Neural progenitor cell (in vitro differentiated cells): ENCODE results near the gene ELAVL4. TPM values are rescaled to one million over a fixed set of nuclear protein-coding genes. Genes with fewer than 3 reads are reported as not detected.

Experiments
- DNase-seq: peaks from one replicate; pipeline ENCODE4 v3.0.0-alpha.2; 2016; ENCODE audit warnings: low spot score
- H2AFZ ChIP-seq: fragments of 200-600 bp; sonication (generic); replicated peaks from 2 replicates; pipeline ENCODE4 v1.6.1; 2016; ENCODE audit warnings: antibody characterized with exemption
- H3F3A ChIP-seq: fragments of 200-600 bp; sonication (generic); 2 replicates; pipeline ENCODE4 v1.6.1; 2016; ENCODE audit warnings: antibody characterized with exemption, low read depth
- H3K27ac ChIP-seq: fragments of 200-600 bp; sonication (generic); 2 replicates; pipeline ENCODE4 v1.5.1; 2016; ENCODE audit warnings: mild to moderate bottlenecking
- H3K27me3 ChIP-seq: fragments of 200-600 bp; sonication (generic); 2 replicates; pipeline ENCODE4 v1.6.1; 2016; ENCODE audit warnings: mild to moderate bottlenecking, moderate library complexity
- H3K36me3 ChIP-seq: fragments of 200-600 bp; sonication (generic); 2 replicates; pipeline ENCODE4 v1.5.1; 2016
- H3K4me1 ChIP-seq: fragments of 200-600 bp; sonication (generic); 2 replicates; pipeline ENCODE4 v1.6.1; 2016; ENCODE audit warnings: mixed run types
- H3K4me2 ChIP-seq: fragments of 200-600 bp; sonication (generic); 2 replicates; pipeline ENCODE4 v1.6.1; 2016
- H3K4me3 ChIP-seq: fragments of 200-600 bp; sonication (generic); 2 replicates; pipeline ENCODE4 v1.5.1; 2016
- H3K79me2 ChIP-seq: fragments of 200-600 bp; sonication (generic); 2 replicates; pipeline ENCODE4 v1.6.1; 2016; ENCODE audit warnings: low read depth
- H3K9ac ChIP-seq: fragments of 200-600 bp; sonication (generic); 2 replicates; pipeline ENCODE4 v1.6.1; 2016
- H3K9me3 ChIP-seq: fragments of 200-600 bp; sonication (generic); 2 replicates; pipeline ENCODE4 v1.5.1; 2016; ENCODE audit warnings: low read depth
- H4K20me1 ChIP-seq: fragments of 200-600 bp; sonication (generic); 2 replicates; pipeline ENCODE4 v1.6.1; 2016; ENCODE audit warnings: low read depth
- H3K27ac Mint-ChIP-seq: 3 replicates; pipeline ENCODE4 v1.8.0; 2021; ENCODE audit warnings: mixed read lengths
- H3K27me3 Mint-ChIP-seq: 2 replicates; pipeline ENCODE4 v1.8.0; 2022; ENCODE audit warnings: low read depth, mild to moderate bottlenecking, inconsistent platforms, moderate library complexity, mixed read lengths; ENCODE audit not compliant: insufficient read depth
- H3K36me3 Mint-ChIP-seq: 3 replicates; pipeline ENCODE4 v1.8.0; 2021; ENCODE audit warnings: mixed read lengths
- H3K4me1 Mint-ChIP-seq: 3 replicates; pipeline ENCODE4 v1.8.0; 2021; ENCODE audit warnings: mixed read lengths
- H3K4me3 Mint-ChIP-seq: 3 replicates; pipeline ENCODE4 v1.8.0; 2021; ENCODE audit warnings: mild to moderate bottlenecking, moderate library complexity, mixed read lengths
- H3K9me3 Mint-ChIP-seq: 3 replicates; pipeline ENCODE4 v1.8.0; 2020; ENCODE audit warnings: mixed read lengths
- EZH2 ChIP-seq: fragments of 200-600 bp; sonication (generic); IDR thresholded peaks from 2 replicates; pipeline ENCODE4 v1.6.1; 2017; ENCODE audit warnings: antibody characterized with exemption, mild to moderate bottlenecking, moderate library complexity
- EZH2phosphoT487 ChIP-seq: fragments of 200-600 bp; sonication (generic); IDR thresholded peaks from 2 replicates; pipeline ENCODE4 v1.6.1; 2017; ENCODE audit warnings: antibody characterized with exemption
- total RNA-seq: library from RNA; depleted of rRNA; stranded (reverse); fragments of >200 nt; gene quantifications from 2 replicates; pipeline ENCODE4 v1.2.3, GENCODE V29; 2015; ENCODE audit warnings: low replicate concordance
- TF ChIP-seq, protein P1 (sequence below): fragments of 200-600 bp; sonication (generic); IDR thresholded peaks from 2 replicates; pipeline ENCODE4 v1.5.1; 2017; ENCODE audit warnings: antibody characterized with exemption, mild to moderate bottlenecking

The ELAVL4 gene
- total RNA-seq, 1 donor from 2014 or later = not detected

DNA sequence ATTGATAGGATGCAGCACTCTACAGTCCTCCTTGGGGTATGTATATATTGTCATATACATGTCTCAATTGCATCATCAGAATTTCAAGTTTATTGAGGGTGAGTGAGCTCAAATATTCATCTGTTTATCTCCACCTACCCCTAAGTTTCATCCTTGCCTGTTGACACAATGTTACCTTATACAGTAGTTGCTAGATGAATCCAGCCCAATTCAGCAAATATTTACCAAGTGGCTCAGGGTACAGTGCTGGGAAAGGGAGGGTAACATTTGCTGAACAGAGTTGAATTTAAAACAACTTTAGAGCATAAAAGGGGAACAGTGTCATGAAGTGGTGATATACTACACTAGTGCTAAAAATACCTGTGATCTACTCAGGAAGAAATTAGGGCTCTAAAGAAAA is 14.4 kb downstream of the ELAVL4 start:
- Mint-ChIP-seq H3K36me3 (no peaks in the 10 kb centered on the region), H3K27ac (no peak overlapping the region), H3K4me3 (no peak overlapping the region), H3K27me3 (no peaks in the 10 kb centered on the region), H3K4me1 (peaks cover 3% of the 10 kb centered on the region), H3K9me3 (no peaks in the 10 kb centered on the region)
- Histone ChIP-seq H3K9me3 (peaks cover 6% of the 10 kb centered on the region), H3K27ac (no peak overlapping the region), H3K36me3 (no peaks in the 10 kb centered on the region), H3K4me1 (no peaks in the 10 kb centered on the region), H3F3A (no peaks in the 10 kb centered on the region), H3K79me2 (no peaks in the 10 kb centered on the region), H2AFZ (no peak overlapping the region), H4K20me1 (no peaks in the 10 kb centered on the region), H3K9ac (no peak overlapping the region), H3K4me3 (no peak overlapping the region), H3K27me3 (no peaks in the 10 kb centered on the region), H3K4me2 (no peak overlapping the region)
- TF ChIP-seq EZH2phosphoT487 (no peak), EZH2 (no peak)
- TF ChIP-seq, protein P1, sequence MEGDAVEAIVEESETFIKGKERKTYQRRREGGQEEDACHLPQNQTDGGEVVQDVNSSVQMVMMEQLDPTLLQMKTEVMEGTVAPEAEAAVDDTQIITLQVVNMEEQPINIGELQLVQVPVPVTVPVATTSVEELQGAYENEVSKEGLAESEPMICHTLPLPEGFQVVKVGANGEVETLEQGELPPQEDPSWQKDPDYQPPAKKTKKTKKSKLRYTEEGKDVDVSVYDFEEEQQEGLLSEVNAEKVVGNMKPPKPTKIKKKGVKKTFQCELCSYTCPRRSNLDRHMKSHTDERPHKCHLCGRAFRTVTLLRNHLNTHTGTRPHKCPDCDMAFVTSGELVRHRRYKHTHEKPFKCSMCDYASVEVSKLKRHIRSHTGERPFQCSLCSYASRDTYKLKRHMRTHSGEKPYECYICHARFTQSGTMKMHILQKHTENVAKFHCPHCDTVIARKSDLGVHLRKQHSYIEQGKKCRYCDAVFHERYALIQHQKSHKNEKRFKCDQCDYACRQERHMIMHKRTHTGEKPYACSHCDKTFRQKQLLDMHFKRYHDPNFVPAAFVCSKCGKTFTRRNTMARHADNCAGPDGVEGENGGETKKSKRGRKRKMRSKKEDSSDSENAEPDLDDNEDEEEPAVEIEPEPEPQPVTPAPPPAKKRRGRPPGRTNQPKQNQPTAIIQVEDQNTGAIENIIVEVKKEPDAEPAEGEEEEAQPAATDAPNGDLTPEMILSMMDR = no peak
- DNase-seq = no peak

DNA sequence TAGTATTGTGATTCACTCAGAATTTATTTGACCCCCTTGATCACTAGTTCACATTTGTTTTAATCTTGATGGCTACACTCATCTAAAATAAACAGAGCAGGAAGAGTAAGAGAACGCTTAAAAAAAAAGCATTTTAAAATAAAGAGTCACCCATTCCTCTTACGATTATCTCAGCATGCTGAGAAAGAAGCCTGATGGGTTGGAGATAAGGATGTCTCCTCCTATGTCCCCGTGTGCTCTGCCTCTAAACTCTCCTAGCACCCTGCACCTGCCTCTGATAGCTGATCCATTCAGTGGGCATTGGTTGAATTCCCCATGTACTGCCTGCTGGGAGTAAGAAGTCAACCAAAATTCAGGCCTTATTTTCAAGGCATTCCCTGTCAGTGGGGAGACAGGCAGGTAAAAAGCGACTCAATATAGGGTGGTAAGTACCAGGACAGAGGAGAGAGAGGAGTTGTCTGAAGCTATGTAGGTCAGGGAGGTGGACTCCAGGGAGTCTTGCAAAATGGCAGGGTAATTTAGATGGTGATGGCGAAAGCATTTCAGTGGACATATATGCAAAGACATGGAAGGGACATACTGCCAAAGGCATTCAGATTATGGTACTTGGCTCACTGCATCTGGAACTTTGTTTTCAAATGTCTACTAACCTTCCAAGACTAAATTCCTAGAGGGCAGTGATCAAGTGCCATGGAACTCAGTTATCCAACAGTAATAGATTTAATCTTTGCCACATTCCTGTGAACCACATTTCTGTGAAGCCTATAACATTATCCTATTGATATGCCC is 18.4 kb downstream of the ELAVL4 start:
- Mint-ChIP-seq H3K27ac (no peak overlapping the region), H3K9me3 (no peaks in the 10 kb centered on the region), H3K36me3 (no peaks in the 10 kb centered on the region), H3K4me1 (no peaks in the 10 kb centered on the region), H3K27me3 (no peaks in the 10 kb centered on the region), H3K4me3 (no peak overlapping the region)
- Histone ChIP-seq H3K36me3 (no peaks in the 10 kb centered on the region), H3K4me3 (no peak overlapping the region), H3F3A (no peaks in the 10 kb centered on the region), H3K9me3 (peaks cover under 1% of the 10 kb centered on the region), H3K9ac (no peak overlapping the region), H3K4me2 (no peak overlapping the region), H4K20me1 (no peaks in the 10 kb centered on the region), H3K4me1 (no peaks in the 10 kb centered on the region), H3K79me2 (no peaks in the 10 kb centered on the region), H3K27me3 (no peaks in the 10 kb centered on the region), H2AFZ (no peak overlapping the region), H3K27ac (no peak overlapping the region)
- DNase-seq = no peak
- TF ChIP-seq, protein P1 = no peak
- TF ChIP-seq EZH2 (no peak), EZH2phosphoT487 (no peak)

DNA sequence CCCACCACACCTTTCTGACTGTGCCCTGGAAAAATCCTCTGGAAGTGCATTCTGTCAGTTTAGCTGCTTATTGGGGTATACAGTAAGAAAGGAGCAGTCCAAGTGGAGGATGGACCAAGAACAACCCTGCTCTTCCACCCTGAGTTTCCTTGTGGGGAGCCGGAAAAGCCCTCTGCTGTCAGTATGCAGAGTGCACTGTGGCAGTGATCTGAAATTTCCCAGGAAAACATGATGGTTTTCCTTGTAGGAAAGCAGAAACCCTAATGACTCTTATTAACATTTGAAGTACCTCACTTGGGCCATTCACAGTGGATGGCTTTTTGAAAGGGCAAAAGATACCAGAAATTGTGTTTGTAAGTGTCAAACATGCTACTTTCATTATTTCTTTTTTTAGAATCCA is 20.5 kb downstream of the ELAVL4 start:
- no peak overlapping the region for H3K4me3 Mint-ChIP-seq
- H3K4me2 ChIP-seq = no peak overlapping the region

More for the DNA sequence above, 20.5 kb downstream of the ELAVL4 start:
- H3K27ac Mint-ChIP-seq = no peak overlapping the region
- Histone ChIP-seq H3K4me3 (no peak overlapping the region), H3K9ac (no peak overlapping the region), H3K79me2 (no peaks in the 10 kb centered on the region), H3K27ac (no peak overlapping the region), H3K9me3 (no peaks in the 10 kb centered on the region), H3F3A (no peaks in the 10 kb centered on the region), H2AFZ (no peak overlapping the region), H3K27me3 (no peaks in the 10 kb centered on the region), H3K4me1 (no peaks in the 10 kb centered on the region), H3K36me3 (no peaks in the 10 kb centered on the region), H4K20me1 (no peaks in the 10 kb centered on the region)
- no peak for TF ChIP-seq EZH2
- TF ChIP-seq, protein P1 = no peak
- TF ChIP-seq EZH2phosphoT487 = no peak
- H3K9me3 Mint-ChIP-seq = no peaks in the 10 kb centered on the region
- H3K27me3 Mint-ChIP-seq = no peaks in the 10 kb centered on the region
- H3K4me1 Mint-ChIP-seq = no peaks in the 10 kb centered on the region
- DNase-seq = no peak
- no peaks in the 10 kb centered on the region for H3K36me3 Mint-ChIP-seq
